Astrocyte of the cerebellum (primary cell): Measurements from ENCODE around the gene ZNF17.

Experiments
- DNase-seq: peaks from one replicate; pipeline ENCODE4 v3.0.0-alpha.2; 2011; ENCODE audit warnings: low read depth
- H3K4me3 ChIP-seq: 2 replicates; pipeline ENCODE4 v1.5.1; 2011; ENCODE audit warnings: mild to moderate bottlenecking, low read depth, low read length, moderate library complexity
- CTCF ChIP-seq: IDR thresholded peaks from 2 replicates; pipeline ENCODE4 v1.5.1; 2012; ENCODE audit warnings: low read length, low read depth, moderate library complexity, mild to moderate bottlenecking; ENCODE audit errors: missing control alignments
- in situ Hi-C: cut with HindIII; loops from 2 replicates; pipeline ENCODE4 v1.10.0; 2017; ENCODE audit warnings: low sequenced_read_pairs

The ZNF17 gene

GRCh38 chr19:57434386-57435061, 23.6 kb downstream of the ZNF17 start:
- peak overlapping the region; percentile 91 for H3K4me3 ChIP-seq
- in situ Hi-C loops: no loop called here
- DNase-seq: no peak
- TF ChIP-seq CTCF: no peak

GRCh38 chr19:57435062-57435978, 24.4 kb downstream of the ZNF17 start, which contains the start of gene ZNF749:
TSS of gene ZNF749 (plus strand) at chr19:57435325. CDS start at chr19:57435579, 254 bp downstream.
- no peak for TF ChIP-seq CTCF
- peak; percentile 98 for DNase-seq

GRCh38 chr19:57436417-57436816, 25.5 kb downstream of the ZNF17 start:
- peak overlapping the region; percentile 91 for H3K4me3 ChIP-seq
- in situ Hi-C loops: no loop called here
- no peak for DNase-seq
- no peak for TF ChIP-seq CTCF

More at GRCh38 chr19:57435062-57435978, 24.4 kb downstream of the ZNF17 start, which contains the start of gene ZNF749:
- in situ Hi-C loops: no loop called here
- H3K4me3 ChIP-seq: peak within 1 kb of the TSS; percentile 91

- no peak overlapping the region for H3K4me3 ChIP-seq
- in situ Hi-C loops: no loop called here
- no peak for DNase-seq
- no peak for TF ChIP-seq CTCF
These were observed 27.0 kb downstream of the ZNF17 start for GRCh38 chr19:57437931-57438330.

GRCh38 chr19:57438925-57439324, 28.0 kb downstream of the ZNF17 start:
- no peak for TF ChIP-seq CTCF
- in situ Hi-C loops: no loop called here
- H3K4me3 ChIP-seq: no peak overlapping the region
- DNase-seq: no peak

GRCh38 chr19:57441979-57442752, 31.2 kb downstream of the ZNF17 start:
- no peak overlapping the region for H3K4me3 ChIP-seq
- no peak for TF ChIP-seq CTCF
- DNase-seq: no peak
- in situ Hi-C loops: no loop called here
